HG03159 (cell line): ENCODE measurements around the gene FAF1.

ENCODE experiments used
- ATAC-seq: cut with Tn5 transposase; IDR thresholded peaks from one replicate; pipeline ENCODE4 v1.9.1; 2021; ENCODE audit warnings: mild to moderate bottlenecking, moderate library complexity; ENCODE audit not compliant: unreplicated experiment

Gene FAF1

DNA sequence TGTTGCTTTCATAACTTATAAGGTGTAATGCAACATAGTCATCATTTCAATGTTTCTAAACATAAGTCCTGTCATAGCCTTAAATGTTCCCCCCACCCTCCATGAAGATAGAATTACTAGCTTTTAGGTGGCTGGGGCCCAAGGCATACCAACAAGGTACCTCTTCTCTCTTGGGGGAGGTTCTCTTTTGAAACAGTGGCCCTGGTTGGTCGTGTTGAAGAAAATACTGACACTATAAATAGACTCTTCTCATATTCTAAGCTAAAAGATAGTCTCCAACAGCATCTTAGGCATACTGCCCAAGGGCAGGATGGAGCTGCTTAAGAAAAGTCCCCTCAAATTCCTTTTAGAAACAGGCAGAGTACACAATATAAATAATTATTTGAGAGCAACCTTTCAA, 255.0 kb downstream of the FAF1 start:
- no peak for ATAC-seq

DNA sequence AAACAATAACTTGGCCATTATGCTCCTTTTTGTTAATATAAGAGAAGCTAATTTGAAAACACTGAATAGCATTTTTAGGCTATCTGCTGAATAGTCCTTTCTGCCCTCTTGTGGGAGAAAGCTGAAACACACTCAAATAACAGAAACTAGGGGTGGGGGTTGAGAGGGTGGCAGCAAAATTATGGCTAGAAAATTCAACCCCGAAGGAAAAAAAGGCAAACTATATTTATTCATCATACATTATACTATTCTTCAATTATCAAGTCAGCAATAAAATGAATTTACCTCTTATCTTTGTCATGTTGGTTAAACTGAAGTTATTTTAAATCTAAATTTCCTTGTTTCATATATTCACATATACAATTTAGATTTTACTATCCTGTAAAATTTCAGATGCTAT, 255.9 kb downstream of the FAF1 start:
- ATAC-seq = no peak

DNA sequence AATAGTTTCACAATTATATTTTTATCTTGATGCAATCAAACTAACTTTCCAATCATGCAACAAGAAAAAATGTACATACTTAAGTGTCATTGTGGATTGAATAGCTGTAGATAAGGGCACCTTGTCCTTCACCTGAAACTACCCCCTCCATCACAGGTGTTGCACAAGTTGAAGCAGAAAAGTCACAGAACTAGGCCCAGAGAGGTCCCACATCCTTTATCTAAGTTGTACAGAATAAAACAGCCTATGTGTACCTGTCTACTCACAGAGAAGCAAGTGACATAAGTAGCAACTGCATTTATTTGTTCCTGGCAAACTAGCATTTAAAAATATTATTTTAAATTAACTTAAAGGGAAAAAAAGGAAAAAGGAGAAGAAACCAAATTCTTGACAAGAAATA, 256.8 kb downstream of the FAF1 start:
- no peak for ATAC-seq

DNA sequence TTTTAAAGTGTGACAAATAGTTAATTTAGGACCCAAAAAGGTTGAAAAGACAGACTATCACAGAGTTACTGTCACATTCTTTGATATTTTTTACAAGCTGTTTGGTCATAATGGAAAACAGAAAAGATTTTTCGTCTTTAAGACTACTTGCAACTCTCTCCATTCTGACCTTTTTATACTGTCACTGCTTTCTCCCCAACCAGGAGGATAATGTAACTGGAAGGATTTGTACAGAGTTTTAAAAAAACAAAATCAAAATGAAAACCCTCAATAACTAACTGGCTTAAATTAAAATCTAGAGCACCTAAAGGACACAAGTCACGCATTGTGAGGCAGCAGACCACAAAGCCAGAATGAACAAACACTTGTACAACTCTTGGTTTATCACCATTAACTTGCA, 257.7 kb downstream of the FAF1 start:
- no peak for ATAC-seq

DNA sequence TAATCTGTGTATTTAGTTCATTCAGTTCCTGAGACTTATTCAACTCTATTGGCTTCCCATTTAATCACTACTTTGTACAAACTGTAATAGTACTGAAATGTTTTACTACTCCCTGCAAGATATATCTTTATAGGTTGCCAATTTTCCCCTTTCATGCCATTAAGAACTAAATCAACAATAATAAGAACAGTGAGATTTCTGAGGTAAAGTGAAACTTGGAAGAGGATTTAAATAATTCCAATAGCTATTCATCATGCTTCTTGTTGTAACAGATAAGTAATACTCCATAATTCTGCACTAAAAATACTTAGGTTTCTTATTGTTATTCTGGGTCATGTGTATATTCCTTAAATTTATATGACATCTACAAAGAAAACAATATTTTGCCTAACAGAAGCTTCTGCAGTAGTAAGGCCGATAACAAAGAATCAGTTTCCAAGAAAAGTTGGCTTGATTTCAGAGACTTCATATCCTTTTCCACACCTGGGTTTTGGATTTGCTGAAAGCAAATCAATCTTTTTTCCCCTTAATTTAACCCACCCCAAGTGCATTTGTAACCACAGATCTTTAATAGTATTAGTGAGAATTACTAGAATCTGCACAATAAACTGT, 258.3 kb downstream of the FAF1 start:
- no peak for ATAC-seq

DNA sequence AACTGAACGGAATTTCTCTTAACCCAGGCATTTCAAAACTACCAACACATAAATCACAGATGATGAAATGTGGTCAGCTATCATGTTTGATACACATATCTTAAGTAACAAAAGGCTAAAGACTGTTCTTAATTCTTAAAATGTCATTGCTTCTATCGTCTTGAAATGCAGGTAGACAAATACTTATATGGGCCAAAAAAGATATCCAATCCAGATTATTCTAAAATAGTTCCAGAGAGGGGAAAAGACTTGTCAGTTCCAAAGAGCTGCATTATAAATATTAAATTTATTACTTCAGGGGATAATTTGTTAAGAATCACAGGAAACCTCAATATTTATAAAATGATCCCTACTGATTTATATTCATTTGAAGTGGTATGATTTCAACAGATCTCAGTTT, 259.4 kb downstream of the FAF1 start:
- no peak for ATAC-seq

DNA sequence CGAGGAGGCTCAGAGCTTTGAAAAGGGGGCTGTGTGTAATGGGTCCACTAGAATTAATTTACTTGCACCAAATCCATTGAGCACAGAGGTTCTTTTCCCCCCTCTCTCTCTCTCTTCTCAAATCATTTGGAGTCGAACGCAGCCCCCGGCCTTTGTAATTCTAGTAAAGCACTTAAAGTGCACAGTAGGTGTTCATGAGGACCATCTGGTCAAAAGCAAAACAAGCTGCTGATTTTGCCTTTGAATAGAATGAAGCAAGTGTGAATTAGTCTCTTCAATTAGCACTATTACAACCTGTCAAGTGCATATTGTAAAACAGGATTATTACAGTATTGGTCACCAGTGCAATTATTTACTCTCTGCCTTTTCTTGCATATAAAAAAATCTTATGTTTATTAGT, 259.9 kb downstream of the FAF1 start:
- no peak for ATAC-seq

DNA sequence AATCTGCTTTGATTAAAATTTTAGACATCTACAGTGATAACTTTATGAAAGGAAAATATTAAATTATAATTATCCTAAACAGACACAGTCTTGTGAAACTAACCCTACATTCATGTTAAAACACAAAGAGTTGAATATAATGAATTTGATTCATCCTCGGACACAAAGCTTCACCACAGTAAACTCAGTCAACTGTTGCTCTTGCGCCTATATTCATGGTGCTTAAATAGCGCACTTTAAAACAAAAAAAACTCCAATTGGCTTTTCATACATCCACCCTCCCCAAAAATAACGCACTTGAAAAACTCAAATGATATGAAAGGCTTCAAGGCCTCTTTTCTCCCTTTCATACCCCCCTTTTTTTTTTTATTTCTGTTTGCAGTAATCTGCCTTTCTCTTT, 260.3 kb downstream of the FAF1 start:
- ATAC-seq = no peak

DNA sequence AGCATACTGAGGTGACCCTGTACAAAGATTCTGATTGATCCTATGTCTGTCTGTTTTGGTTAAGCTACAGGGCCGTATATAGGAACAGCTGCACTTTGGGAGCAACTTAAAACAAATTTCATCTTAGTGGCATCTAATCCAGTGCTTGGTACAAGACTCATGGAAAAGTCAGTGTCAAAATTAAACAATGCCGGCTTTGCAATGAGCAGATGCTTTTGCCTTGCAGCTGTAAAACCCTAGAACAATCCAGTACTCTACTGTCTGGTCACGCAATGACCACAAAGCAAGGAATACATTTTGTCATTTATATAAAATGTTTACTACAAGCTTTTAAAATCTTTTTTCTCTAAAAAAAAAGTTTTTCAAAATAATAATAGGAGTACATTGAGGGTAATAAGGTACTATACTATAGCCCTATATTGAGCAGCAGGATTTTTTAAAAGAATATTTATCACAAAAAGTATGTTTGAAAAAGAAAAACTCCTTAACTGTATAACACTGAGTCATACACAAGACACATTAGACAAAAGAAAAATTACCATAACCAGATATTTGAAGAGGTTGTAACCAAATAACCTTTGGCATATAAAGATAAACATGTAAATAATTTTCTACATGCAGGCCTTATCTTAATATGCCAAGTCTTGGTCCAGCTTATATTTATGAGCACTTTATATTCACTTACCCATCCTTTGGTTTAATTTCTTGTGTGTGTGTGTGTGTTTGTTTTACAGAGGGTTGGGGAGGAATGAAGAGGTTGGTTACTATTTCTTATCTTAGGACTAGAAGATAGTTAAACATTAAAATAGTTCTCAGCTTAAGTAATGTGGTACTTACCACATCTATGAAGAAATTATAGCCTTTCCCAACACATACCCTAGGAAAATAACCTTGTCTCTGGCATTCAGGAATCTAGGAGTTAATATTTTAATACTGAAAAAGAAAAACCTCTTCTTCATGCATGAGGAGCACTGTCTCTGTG, 262.3 kb downstream of the FAF1 start:
- ATAC-seq = no peak

DNA sequence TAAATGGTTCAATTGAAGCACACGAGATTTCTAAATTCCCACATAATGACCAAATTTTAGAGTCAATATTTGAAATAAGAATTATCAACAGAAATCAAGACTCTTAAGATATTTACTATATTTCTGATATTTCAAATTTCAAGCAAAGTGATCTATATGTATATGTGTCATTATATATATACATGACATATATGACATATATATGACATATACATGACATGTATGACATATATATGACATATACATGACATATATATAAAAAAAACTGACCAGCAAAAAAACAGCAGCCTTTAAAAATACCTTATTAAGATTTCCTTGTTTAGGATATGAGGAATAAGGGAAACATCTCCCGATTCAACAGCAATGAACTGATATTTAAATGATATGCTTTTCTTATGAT, 266.2 kb downstream of the FAF1 start:
- no peak for ATAC-seq

DNA sequence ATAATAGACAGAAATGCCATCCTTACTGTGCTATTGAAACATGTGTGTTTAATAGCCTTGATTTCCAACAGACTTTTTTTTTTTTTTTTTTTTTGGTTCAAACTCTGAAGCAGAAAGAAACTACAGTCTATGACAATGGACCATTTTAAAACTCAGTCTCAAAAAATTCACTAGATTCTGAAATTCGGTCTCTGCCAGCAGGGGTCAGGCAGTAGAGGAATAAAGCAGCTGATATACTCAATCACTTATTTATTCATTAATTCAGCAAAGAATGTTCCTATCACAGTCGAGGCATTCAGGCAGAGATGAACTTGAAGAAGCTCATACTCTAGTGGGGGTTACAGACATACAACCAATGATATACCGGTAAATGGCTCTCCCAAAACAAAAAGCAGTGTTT, 275.9 kb downstream of the FAF1 start:
- ATAC-seq = no peak

DNA sequence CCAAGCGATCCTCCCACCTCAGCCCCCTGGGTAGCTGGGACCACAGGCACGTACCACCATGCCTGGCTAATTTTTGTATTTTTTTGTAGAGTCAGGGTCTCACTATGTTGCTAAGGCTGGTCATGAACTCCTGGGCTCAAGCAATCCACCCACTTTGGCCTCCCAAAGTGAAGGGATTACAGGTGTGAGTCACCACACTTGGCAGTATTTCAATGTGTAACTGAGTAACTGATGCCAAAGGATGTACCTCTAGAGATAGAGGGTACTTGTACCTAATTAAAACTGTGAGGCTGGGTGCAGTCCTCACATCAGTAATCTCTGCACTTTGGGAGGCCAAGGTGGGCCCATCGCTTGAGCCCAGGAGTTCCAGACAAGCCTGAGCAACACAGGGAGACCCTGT, 278.1 kb downstream of the FAF1 start:
- no peak for ATAC-seq

DNA sequence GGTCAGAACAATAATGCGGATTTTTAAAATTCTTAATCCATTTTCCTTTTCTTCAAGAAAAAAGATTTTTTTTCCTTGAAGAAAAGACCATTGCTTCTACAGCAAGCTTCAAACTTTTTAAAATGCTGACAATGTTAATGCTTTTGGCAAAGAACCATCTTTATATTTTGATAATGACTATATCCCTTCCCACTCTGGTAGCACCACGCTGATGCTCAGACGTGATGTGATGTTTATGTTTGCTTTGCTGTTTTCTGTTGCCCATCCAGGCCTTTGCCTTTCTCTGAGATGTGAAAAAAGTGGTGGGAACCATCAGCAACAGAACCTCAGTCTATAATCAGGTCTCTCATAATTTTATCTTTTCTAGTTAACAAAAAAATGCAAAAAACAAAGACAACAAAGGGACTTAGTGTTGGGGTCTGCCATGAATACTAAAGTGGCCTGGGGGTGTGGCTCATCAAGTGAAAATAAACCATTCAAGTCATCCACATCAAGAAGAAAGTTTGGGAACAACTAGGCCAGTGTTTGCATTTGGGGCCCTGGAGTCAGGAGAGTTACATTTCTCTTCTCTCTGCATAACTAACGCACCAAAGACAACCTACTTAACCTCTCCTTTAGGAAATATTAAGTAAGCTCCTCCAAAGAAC, 292.2 kb downstream of the FAF1 start:
- ATAC-seq = no peak

DNA sequence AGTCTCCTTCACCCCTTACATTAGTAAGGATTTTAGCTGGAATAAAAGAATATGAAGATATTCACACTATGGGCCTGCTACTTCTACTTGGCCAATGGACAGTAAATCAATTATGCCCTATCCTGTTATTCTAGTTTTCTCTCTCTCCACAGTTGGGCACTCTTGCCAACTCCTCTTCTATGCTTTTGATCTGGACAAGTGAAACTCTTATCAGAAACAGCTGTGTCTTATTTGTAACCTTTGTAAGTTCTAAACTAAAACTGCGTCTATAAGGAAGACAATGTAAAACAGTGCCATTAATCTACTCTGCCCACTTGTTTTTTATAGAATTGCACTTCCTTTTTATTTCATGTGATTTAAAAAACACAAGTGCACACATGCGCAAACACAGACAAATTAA, 292.8 kb downstream of the FAF1 start:
- ATAC-seq = no peak

DNA sequence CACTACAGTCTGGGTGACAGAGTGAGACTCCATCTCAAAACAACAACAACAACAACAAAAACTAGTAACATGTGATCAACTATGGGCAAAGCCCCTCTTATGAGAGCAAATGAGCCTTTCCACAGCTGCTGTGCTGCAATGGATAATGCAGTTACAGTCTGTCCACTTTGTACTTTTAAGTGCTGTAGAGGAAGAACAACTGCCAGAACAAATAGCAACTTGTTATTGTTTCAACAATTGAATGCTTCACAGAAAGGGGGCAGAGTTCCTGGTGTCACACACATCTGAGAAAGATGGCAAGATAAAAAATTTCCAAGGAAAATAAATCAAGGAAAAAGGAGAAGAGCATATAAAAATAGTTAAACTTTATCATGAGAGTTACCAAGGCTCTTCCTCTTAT, 293.2 kb downstream of the FAF1 start:
- ATAC-seq = no peak

DNA sequence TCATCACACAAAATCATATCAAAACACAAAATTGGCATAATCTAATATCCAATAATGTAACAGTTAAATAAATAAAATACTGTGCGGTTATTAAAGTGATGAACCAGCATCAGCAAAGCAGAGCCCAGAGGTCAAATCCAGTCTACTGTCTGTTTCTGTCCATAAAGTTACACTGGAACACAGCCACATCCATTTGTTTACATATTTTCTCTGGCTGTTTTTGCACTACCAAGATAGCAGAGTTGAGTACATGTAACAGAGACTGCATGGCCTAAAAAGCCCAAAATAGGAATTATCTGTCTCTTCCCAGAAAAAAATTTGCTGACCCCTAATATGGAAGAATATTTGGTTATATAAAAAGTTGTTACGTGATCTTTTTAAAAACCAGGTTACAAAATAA, 294.7 kb downstream of the FAF1 start:
- ATAC-seq = no peak

DNA sequence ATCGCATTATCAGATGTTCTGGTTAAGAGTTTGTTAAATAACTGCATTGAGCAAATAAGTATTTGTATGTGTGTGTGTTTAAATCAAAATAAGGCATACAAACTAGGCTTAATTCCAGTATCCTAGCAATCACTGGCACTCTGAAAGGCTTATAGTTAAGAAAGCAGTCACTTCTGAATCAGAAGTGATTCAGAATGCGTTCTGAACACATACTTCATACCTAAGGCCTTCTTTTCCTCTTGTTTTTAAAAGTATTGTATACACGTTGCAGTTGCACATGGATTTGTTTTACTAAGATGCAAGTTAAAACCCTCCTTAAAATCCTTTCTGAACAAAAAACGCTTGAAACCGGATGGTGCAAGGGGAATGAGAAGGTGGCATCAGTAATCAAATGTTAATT, 298.4 kb downstream of the FAF1 start:
- ATAC-seq = no peak

DNA sequence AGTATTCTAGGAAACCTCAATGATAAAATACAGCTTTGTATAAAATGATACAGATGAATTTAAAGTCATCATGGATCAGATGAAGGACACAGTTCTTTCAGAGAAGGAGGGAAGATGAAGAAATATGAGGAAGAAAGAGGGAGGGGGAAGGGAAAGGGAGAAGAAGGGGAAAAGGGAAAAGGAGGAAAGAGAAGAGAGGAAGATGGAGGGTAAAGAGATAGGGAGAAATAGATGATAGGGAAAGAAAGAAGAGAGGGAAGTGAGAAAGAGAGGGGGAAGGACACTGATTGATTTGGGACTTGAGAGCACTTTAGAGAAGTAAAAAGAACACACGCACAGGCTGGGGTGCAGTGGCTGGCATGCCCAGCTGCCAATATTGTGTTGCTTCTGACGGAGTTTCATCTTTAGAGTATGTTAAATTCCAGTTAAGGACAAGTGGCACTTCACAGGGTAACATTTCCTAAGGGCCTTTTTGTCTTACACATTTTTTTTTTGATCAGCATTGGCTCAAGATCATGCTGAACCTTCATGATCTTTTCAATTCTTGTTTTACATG, 300.9 kb downstream of the FAF1 start:
- no peak for ATAC-seq

DNA sequence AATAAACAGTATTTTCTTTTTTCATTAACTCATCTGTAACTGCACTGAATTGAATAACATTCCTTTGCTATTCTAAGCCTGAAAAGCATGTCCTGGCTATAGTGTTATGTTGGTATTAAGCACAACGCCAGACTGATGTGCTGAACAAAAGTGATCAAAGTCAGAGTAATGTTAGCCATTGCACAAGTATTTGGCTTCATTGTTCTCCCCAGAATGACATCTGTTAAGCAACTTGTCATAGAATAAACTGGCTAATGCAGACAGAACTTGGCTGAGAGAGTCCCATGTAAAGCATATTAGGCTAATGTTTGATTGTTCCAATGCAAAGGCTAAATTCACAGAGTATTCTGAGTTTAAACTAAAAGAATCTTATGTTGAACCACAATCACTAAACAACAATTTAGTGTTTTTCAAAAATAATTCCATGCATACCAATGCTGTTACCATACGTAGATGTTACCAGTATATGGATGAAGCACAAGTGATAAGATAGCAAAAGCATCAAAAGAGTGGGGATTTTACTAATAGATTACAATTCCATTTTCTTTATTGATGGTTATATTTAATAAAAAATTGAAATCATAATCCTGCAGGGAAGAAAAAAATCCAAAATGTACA, 301.5 kb downstream of the FAF1 start:
- ATAC-seq = no peak

DNA sequence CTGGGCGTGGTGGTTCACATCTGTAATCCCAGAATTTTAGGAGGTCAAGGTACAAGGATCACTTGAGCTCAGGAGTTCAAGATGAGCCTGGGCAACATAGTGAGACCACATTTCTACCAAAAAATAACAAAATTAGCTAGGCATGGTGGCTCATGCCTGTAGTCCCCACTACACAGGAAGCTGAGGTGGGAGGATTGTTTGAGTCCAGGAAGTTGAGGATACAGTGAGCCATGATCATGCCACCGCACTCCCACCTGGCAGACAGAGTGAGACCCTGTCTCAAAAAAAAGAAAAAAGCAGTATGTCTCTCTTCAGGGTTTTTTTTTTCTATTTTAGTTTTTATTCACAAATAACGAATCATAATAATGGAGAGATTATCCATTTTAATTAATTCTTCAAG, 303.1 kb downstream of the FAF1 start:
- no peak for ATAC-seq
